ENCODE data around the gene TMEM74B.
"Not testable (repeated sequence)": the region's sequence is repeated elsewhere in the genome, so short reads cannot be mapped to it uniquely, and the experiment has no call there.

Gene TMEM74B

DNA sequence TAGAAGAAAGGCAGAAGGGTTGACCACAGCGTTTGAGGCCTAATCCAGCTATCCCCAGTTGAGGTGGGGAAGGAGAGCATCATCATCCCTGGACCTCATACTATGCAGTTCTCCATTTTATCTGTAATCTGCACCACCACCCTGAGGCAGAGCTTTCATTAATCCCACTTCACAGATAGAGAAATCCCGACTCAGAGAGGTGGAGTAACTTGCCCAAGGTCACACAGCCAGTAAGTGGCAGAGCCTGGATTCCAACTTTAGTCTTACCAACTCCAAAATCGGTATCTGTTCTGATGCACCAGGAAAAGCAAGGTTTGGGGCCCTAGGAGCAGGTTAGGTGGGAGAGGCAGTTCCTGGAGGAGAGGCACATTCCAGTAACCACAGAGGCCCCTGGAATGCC, 6.7 kb downstream of the TMEM74B start:
- no peak for DNase-seq

DNA sequence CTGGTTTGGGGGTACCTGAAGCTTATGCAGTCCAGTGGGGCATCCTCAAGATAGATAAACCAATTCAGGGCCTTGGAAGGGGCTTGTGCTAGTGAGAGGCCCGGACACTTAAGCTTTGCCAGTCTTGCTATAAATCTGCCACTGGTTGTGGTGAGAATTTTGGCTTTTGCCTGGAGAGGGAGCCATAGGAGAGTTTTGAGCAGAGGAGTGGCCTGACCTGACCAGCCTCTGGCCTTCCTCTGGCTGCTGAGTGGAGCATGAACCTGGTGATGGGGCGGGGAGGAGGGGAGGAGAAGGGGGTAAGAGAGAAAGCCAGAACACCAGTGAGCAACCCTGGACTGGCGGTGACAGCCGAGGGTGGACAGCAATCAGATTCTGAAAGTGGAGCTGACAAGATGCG, 7.1 kb downstream of the TMEM74B start:
- no peak for DNase-seq

DNA sequence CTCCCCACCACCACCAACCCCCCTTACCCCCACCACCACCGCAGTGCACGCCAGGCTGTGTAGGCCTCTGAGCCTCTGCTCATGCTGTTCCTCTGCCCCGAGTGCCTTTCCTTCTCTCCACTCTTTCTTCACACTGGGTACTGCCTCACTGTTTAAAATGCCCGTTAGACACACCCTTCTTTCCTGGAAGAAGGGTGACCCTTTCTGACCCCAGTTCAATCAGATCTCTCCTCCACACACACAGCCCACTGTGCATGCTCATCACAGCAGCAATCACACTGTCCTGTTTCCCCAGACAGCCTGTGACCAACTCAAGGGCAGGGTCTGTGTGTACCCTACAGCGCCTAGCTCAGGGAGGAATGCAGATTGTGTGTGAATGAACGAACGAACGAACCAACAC, 10.0 kb downstream of the TMEM74B start:
- no peak for DNase-seq

DNA sequence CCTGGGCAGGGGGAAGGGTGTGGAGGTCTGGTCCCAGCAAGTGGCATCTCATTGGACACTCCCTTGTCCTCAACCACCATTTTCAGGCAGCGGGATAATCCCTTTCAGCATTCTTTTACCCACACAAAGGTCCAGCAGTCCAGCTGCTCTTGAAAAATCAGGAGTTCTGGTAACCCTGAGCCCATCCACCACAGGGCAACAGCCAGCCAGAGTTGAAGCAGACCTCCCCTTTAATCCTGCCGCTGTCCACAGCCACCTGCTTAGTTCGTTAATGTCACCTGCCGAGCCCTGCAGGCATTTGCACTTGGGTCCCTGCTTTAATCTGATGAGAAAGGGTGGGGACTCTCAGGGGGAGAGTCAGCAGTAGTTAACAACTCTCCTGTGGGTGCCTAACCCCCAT, 11.1 kb downstream of the TMEM74B start:
- DNase-seq: no peak

DNA sequence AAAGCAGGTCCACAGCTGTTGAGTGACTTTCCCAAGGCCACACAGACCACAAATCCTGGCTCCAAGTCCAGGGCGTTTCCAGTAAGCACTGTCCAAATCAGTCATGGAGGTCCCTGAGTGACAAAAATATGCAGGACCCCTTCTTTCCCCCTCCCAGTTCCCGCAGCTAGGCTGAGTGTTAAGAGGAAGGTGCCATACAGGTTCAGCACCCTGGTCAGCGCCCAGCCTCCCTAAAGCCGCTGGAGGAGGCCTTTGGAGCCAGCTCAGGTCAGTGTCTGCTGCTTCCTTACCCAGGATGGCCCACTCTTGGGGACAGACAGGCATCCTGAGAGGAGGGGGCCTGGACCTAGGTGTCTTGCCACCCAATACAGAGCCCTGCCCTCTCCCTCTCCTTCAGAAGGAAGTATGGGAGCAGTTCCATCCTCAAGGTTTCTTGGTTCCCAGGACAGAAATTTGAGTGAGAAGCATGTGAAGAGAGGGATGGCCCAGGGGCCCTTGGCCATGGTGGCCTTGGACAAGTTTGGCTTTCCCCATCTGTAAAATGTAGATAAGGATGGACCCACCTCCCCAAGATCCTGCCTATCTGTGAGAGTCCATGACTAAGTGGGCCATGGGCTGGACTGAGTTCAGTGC, 13.2 kb downstream of the TMEM74B start:
- DNase-seq: peak; percentile 47

DNA sequence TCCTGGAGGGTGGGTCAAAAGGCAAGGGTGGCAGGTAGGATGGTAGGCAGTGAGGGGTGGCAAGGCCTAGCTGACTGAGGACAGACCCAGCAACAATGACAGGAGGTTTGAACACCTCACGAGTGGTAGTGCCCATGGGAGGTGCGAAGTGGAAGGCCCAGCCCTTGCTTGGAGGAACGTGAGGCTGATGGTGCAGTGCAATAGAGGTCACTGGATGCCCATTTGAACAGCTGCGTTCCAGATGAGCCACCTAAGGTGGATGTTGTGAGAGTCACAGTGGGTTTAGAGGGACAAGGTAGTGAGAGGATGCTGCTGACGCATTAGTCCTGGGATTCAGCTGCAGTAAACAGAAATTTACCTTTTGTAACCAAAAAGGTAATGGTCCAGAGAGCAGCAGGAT, 15.6 kb downstream of the TMEM74B start:
- no peak for DNase-seq

DNA sequence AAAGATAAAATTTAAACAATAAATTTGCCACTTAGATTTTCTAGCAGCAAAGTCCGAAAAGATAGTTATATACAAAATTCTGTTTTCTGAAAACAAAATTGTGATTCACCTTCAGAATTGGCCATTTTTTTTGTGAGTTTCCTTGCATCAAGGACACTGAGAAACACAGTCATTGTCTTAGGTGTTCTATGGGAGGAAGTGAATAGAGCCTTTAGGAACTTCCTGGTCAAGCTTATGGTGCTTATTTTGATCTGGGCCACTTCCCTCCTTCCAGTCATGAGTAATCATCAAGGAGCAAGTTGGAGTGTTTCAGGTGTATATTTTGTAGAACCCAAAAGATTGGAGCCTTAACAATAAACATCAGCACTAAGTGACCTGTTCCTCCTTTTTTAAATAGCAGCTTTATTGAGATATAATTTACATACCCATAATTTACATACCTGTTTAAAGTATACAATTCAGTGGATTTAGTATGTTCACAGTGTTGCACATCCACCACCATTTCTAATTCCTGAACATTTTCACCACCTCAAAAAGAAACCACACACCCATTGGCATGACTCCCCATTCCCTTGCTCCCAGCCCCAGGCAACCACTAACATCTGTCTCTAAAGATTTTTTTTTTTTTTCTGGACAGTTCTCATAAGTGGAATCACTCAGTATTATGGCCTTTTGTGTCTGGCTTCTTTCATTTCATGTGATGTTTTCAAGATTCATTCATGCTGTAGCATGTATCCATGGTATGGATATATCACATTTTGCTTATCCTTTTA, 17.6 kb downstream of the TMEM74B start:
- DNase-seq: no peak

DNA sequence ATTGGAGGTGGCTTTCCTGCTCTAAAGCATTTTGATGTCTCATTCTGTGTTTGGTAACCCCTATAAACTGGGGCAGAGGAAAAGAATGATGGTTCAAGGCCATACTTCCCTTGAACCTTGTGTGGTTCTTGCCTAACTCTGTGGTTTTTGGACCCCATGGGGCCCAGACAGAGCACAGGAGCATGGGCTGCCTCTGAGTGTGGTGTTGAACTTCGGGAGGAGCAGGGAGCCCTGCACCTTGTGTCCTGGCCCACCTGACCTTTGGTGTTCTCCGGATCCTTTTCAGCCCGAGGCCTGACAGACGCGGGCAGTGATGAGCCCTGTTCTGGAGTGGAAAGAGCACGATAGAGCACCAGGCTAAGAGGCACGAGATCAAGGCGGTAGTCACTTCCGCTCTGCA, 18.8 kb downstream of the TMEM74B start:
- DNase-seq: no peak

DNA sequence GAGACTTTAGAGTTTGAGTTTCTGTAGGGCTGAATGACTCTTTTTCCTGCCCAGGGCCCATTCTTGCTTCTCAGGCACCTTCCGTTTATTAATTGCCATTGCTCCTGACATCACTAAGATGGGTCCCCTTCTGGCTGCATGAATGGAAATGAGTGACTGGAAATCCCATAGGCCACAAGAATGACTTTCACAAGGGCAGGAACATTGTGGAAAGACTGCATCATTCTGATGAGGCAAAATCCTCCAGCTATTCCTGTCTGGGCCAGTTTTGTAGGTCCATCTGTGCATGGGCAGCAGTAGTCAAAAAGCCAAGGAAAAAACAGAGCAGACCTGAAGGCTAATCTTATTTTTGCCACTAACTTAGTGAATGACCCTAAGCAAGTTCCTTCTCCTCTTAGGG, 19.3 kb downstream of the TMEM74B start:
- DNase-seq: no peak

DNA sequence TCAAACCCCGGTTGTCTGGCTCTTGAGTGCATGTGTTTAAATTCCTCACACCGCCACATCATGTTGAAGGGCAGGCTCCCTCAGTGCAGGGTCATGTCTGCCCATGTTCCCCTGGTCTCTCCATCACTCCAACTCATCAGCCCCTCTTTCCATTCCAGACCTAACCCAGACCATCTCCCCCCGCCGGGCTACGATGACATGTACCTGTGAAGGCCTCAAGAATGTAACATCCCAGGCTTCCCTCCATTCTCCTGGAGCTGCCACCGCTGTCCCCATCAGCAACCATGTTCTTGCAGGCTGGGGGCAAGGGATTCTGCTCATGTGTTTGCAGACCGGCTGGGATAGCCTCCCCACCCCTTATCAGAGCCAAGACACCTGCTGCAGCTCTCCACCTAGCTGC, 19.9 kb downstream of the TMEM74B start:
- no peak for DNase-seq

DNA sequence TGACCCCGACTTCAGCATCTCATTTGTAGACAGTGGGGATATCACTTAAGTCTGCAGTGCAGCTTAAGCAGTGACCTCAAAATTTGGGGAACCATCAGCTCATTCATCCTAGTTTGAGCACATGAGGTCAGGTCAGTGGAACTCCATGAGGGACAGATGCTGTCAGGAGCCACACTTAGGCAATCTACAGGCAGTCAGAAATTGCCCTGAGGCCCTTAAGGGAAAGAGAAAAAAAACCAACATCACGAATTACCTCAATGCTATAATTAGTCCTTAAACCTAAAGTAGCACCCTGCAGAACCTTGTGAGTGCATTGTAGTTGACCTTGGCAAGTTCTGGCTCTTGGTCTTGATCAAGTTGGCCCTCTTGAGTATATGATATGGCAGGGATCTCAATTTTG, 21.1 kb downstream of the TMEM74B start:
- no peak for DNase-seq

DNA sequence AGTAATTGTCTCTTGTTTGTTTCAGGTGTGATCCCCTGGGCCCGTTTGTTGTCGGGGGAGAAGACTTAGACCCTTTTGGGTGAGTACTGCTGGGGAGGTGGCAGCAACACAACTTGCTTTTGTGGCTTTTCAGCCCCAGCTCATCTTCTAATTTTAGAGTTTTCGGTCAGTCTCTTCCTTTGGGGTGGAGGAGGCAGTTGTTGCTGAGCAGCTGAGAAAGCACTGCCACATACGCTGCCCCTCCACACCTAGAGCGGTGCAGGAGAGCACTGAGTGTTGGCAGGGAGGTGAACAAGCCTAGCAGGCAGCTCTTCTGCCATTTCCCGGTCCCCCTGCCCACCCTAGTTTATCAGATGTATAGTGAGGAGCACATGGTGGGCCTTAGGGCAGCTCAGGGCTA, 21.7 kb downstream of the TMEM74B start:
- no peak for DNase-seq

DNA sequence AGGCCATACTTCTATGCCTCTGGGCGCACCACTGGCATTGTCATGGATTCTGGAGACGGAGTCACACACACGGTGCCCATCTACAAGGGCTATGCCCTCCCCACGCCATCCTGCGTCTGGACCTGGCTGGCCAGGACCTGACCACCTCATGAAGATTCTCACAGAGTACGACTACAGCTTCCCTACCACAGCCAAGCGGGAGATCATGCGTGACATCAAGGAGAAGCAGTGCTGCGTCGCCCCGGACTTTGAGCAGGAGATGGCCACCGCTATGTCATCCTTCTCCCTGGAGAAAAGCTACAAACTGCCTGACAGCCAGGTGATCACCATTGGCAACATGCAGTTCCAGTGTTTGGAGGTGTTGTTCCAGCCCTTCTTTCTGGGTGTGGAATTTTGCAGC, 23.8 kb downstream of the TMEM74B start:
- no peak for DNase-seq

DNA sequence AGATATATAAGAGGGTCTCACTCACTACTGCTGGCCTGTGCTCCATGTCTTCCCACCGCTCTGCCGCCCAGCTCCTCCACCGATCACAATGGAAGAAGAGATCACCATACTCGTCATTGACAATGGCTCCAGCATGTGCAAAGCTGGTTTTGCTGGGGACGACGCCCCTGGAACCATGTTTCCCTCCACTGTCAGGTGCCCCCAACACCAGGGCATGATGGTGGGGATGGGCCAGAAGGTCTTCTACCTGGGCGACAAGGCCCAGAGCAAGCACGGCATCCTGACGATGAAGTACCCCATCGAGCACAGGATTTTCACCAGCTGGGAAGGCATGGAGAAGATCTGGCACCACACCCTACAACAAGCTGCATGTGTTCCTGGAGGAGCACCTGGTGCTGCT, 24.3 kb downstream of the TMEM74B start:
- DNase-seq: no peak

DNA sequence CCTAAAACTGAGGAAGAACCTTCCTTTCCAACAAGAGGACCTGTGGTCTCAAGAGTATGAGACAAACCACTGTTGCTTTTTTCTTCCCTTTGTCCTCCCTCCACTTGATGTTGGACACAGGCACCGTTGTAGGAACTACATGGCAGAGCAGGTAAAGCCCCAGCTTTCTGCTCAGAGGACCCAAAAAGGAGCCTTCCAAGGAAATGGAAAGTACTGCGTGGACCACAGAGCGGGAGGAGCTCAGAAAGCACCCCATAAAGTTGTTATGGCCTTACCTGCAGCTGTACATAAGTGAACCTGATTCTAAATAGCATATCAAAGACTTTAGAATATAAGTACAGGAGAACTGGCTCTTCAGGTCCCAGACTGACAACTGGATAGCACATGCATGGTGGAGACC, 29.4 kb downstream of the TMEM74B start:
- DNase-seq: no peak

DNA sequence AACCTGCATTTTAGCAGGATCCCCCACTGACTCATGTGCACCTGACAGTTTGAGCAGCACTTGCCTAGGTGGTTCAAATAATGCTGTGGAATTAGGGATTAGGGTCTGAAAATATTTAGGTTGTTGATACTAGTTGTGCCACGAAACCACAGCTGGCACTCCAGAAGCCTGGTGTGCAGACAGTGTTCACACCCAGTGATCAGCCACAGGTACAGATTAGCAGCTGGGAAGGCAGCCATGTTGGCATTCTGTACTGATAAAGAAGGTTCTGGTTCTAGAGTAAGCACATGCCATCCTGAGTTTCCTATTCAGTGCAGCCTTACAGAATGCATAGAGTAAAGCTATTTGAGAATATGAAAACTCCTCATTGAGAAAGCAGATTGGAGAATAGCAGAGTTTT, 30.1 kb downstream of the TMEM74B start:
- no peak for DNase-seq

DNA sequence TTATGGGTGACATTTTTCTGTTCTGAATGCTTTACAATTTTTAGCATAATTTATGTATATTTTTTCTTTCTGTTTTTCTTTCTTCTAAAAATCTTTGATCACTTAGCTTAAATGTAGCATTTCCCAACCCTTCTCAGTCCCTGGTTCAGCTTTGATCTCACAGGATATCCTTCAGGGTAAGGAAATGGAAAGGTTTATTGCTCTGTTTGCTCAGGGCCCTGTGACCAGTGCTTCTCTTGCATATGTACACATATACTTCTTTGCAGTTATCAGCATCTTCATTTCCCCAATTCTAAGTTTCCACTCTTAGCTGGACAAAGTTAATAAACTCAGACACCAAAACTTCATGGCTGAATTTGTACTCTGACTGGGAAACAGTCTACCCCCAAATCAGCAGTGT, 30.6 kb downstream of the TMEM74B start:
- no peak for DNase-seq

DNA sequence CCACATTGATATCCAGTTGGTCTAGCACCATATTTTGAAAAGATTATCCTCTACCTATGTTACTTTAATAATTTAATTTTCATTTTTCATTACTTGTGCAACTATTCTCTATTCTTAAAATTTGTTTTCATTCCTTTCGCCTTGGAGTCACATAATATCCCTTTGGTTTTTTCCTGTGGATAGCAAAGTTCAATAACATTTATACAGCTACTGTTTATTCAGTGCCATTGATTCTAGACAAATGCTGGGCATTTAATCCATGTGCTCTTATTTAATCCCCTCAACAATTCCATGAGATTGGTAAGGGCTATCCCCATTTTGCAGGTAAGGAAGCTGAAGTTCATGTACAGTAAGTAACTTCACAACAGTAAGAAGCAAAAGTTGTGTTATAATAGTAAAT, 33.8 kb downstream of the TMEM74B start:
- DNase-seq: no peak

DNA sequence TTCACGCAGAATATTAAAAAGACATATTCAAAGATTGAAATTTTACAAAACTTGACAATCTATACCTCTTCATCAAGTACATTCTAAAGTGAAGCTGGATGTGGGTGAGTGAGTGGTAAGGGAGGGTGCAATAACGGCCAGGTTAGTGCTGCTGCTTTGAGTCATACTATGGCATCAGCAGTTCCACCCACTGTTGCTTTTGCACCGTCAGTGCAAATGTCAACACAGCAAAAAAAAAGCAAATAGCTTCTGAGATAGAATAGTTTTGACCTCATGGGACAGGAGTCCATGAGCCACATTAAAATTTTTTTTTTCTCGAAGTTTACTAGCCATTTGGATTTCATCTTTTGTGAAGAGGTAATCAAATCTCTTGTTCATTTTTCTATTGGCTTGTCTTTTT, 34.6 kb downstream of the TMEM74B start:
- peak; percentile 7 for DNase-seq

DNA sequence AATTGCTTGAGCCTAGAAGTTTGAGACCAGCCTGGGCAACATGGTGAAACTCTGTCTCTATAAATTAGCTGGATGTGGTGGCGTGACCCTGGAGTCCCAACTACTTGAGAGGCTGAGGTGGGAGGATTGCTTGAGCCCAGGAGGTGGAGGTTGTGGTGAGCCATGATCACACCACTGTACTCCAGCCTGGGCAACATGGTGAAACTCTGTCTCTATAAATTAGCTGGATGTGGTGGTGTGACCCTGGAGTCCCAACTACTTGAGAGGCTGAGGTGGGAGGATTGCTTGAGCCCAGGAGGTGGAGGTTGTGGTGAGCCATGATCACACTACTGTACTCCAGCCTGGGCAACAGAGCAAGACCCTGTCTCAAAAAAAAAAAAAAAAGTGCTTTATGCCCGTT, 35.0 kb downstream of the TMEM74B start:
- DNase-seq: not testable (repeated sequence)

DNA sequence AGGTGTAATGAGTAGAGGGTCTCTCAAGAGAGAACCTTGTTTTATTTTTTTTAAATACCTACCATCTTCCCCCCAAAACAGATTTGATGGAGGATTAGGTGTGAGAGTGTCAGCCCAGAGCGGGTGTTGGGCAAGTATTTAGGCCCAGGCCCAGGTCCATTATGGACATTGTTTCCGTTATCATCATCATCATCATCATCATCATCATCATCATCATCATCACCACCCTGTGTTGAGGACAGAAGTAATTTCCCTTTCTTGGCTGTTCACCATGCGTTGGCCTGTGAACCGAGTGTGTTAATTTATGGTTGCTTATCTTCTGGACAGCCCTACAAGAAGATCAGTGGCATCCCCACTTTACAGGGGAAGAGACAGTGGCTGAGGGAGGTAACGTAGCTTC, 37.8 kb downstream of the TMEM74B start:
- DNase-seq: no peak

DNA sequence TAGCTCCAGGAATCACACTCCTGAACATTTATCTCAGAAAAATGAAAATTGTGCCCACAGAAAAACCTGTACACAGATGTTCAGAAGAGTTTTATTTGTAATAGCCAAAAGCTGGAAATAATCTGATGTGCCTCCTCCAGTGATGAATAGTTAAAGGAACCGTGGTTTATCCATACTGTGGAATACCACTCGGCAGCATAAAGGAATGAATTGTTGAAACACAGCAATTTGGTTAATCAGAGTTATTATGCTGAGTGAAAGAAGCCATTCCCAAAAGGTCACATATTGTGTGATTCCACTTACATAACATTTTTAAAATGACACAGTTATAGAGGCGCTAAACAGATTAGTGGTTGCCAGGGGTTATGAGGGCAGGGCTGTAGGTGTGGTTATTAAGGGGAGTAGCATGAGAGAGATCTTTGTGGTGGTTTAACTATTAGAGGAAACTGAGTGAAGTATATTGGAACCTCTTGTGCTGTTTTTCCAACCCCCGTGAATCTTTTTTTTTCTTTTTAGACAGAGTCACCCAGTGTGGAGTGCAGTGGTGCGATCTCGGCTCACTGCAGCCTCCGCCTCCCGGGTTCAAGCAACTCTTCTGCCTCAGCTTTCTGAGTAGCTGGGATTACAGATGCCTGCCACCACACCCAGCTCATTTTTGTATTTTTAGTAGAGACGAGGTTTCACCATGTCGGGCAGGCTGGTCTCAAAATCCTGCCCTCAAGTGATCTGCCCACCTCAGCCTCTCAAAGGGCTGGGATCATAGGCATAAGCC, 40.2 kb downstream of the TMEM74B start:
- DNase-seq: no peak

DNA sequence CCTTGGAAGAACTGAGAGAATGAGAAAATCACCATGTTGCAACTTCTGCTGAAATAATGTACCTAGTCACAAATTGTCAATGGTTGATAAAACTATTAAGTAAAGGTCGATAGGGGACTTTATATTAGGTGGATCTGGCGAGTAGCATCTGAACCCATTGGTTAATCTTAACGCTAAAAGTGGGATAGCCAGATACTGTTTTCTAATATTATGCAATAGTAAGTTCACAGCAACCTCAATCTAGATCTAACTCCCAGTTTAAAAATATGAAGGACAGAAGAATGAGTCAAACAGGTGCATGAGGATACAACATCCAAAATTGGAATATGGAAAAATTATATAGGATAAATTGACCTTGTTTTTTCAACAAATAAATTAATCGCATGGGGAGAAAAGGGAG, 47.5 kb downstream of the TMEM74B start:
- DNase-seq: no peak

DNA sequence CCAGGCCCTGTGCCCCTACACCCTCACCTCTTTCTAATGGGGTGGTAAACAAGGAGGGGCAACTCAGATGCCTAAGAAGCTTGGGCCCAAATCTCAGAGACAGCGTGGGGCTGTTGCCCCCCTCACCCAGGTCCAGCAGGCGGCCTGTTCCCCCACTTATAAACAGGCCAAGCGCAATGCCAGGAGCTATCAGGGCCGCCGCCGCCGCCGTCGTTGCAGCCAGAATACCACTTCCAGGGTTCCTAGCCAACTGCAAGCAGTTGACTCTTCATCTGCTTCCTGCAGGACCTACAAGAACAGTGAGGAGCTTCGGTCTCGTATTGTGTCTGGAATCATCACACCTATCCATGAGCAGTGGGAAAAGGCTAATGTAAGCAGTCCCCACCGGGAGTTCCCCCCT, 49.9 kb downstream of the TMEM74B start:
- DNase-seq: no peak

All from fibroblast of skin of back (primary cell).